Measurements from ENCODE around the gene GLT1D1.

- no peak for TF ChIP-seq CTCF (conservative IDR thresholded peaks at IDR 0.05 in 1 of 2, IDR thresholded peaks at IDR 0.05 in 1 of 2; ENCODE audit: extremely low read depth in 1 of 2, insufficient read depth in 1 of 2, low read depth in 1 of 2, low read length in 2 of 2)
- no peak for TF ChIP-seq EZH2 (IDR thresholded peaks at IDR 0.05; ENCODE audit: borderline replicate concordance, low read length)
These were observed 138.8 kb downstream of the GLT1D1 start for GRCh38 chr12:128992116-128992515.

Measured in mammary epithelial cell (primary cell).